Measurements from ENCODE around the gene POLR2C. TPM values are rescaled to one million over a fixed set of nuclear protein-coding genes. Genes with fewer than 3 reads are reported as not detected.

Gene POLR2C
- total and polyA plus RNA-seq, 2 of the 13 experiments (the other 11 are each of a cell fraction or from before 2014, with no cell fraction given): 104 to 216 TPM

GRCh38 chr16:57504001-57504400 lies 41.5 kb downstream of the POLR2C start:
- no peaks in the 10 kb centered on the region for H3K9me3 ChIP-seq (ENCODE audit: low read length)
- BruUV-seq (replicated peaks): no TSS peak
- H3K27ac ChIP-seq (ENCODE audit: extremely low read length, insufficient read depth, low read length): no peak overlapping the region
- no peak for TF ChIP-seq EEA1 (CRISPR knock-in tag; IDR thresholded peaks at IDR 0.05; ENCODE audit: borderline replicate concordance)
- no peak for TF ChIP-seq PRDM10 (CRISPR knock-in tag; IDR thresholded peaks at IDR 0.05; ENCODE audit: low read depth)
- TF ChIP-seq ZNF234 (CRISPR knock-in tag; conservative IDR thresholded peaks at IDR 0.05): no peak
- TF ChIP-seq SIX1 (CRISPR knock-in tag; IDR thresholded peaks at IDR 0.05; ENCODE audit: borderline replicate concordance): no peak
- no peak for TF ChIP-seq ZNF343 (CRISPR knock-in tag; IDR thresholded peaks at IDR 0.05)
- TF ChIP-seq ZC3H4 (CRISPR knock-in tag; IDR thresholded peaks at IDR 0.05; ENCODE audit: borderline replicate concordance): no peak
- no peak for TF ChIP-seq ZNF333 (CRISPR knock-in tag; IDR thresholded peaks at IDR 0.05; ENCODE audit: borderline replicate concordance)
- no peak for TF ChIP-seq NPAS2 (CRISPR knock-in tag; IDR thresholded peaks at IDR 0.05; ENCODE audit: borderline replicate concordance)
- TF ChIP-seq CBX2 (IDR thresholded peaks at IDR 0.05; ENCODE audit: low read depth, low read length): no peak
- TF ChIP-seq CBX2 (CRISPR knock-in tag; IDR thresholded peaks at IDR 0.05; ENCODE audit: low read depth): no peak
- no peak for TF ChIP-seq RBAK (CRISPR knock-in tag; IDR thresholded peaks at IDR 0.05)
- no peak for TF ChIP-seq MTA3 (CRISPR knock-in tag; IDR thresholded peaks at IDR 0.05)
- TF ChIP-seq ZBED4 (CRISPR knock-in tag; IDR thresholded peaks at IDR 0.05; ENCODE audit: borderline replicate concordance): no peak
- TF ChIP-seq ZNF7 (CRISPR knock-in tag; IDR thresholded peaks at IDR 0.05): no peak
- TF ChIP-seq POGZ (CRISPR knock-in tag; IDR thresholded peaks at IDR 0.05): no peak
- DNase-seq (ENCODE audit: low spot score) (no peak), ATAC-seq (no peak), FAIRE-seq (no peak)
- 58% methylated on average over 5 of the region's 6 CpGs for WGBS (ENCODE audit: low lambda C conversion rate)
- no peaks in the 10 kb centered on the region for H3K36me3 ChIP-seq (replicated peaks in 1 of 2; ENCODE audit: control insufficient read depth in 1 of 2, insufficient read depth in 2 of 2, low read length in 2 of 2)
- no peak overlapping the region for H3K4me3 ChIP-seq (replicated peaks in 1 of 3; ENCODE audit: insufficient read depth in 1 of 3, low read depth in 2 of 3, low read length in 3 of 3)
- H3K9ac ChIP-seq (ENCODE audit: insufficient read depth, low read depth, low read length): no peak overlapping the region
- peaks cover 37% of the 10 kb centered on the region for H3K4me1 ChIP-seq (ENCODE audit: insufficient read depth, low read length)
- intact Hi-C loops (cut with micrococcal nuclease; ENCODE audit: unreplicated experiment): no loop called here
- H2AFZ ChIP-seq (ENCODE audit: low read length): no peak overlapping the region
- no peaks in the 10 kb centered on the region for H3K79me2 ChIP-seq (ENCODE audit: insufficient read depth, low read length)
- H3K4me2 ChIP-seq (ENCODE audit: low read depth, low read length): no peak overlapping the region
- ChIA-PET CTCF (ENCODE audit: low intra/inter-chr PET ratio, low total read pairs) (no interaction called here), POLR2A (no interaction called here)
- H3K27me3 ChIP-seq (ENCODE audit: control insufficient read depth in 1 of 2, insufficient read depth in 2 of 2, low read length in 2 of 2): peaks cover 8 to 51% of the 10 kb centered on the region in 2 experiments; a peak in 4 of 5 replicates
- in situ Hi-C loops (cut with HindIII; ENCODE audit: extremely low pct_ligation_motif_present, low pct_unique_long_range_greater_than_20kb): no loop called here
- H4K20me1 ChIP-seq (ENCODE audit: insufficient read depth, low read length): no peaks in the 10 kb centered on the region
